H1 (cell line): Measurements from ENCODE around the gene RFC1. TPM values are rescaled to one million over a fixed set of nuclear protein-coding genes. Genes with fewer than 3 reads are reported as not detected.

ENCODE experiments used
- POLR2A ChIP-seq, 2 experiments: IDR thresholded peaks; 1 replicate in 1 of 2; 2 replicates in 1 of 2; pipeline ENCODE4 v1.6.1; 2011; ENCODE audit warnings: low read depth in 2 of 2, low read length in 2 of 2, mild to moderate bottlenecking in 2 of 2; ENCODE audit errors: control extremely low read depth in 1 of 2
- RFX5 ChIP-seq: IDR thresholded peaks from 2 replicates; pipeline ENCODE4 v1.6.1; 2011; ENCODE audit warnings: low read depth, low read length, improper control_type of control experiment, borderline replicate concordance
- SIRT6 ChIP-seq: IDR thresholded peaks from one replicate; pipeline ENCODE4 v1.7.1; 2012; ENCODE audit warnings: low read length, inconsistent platforms
- polyA plus RNA-seq, 7 experiments: library from polyadenylated mRNA; depleted of rRNA in 3 of 7; stranded (reverse) in 5 of 7; unstranded in 2 of 7; fragments of >200 nt in 5 of 7; fragments of 200-250 nt in 2 of 7; gene quantifications; 1 replicate in 5 of 7; 2 replicates in 1 of 7; 4 replicates in 1 of 7; pipeline versions ENCODE4 v1.2.1 to v1.2.3, GENCODE V29; 2011 to 2013; ENCODE audit warnings: missing spikeins in 2 of 7, mixed read lengths in 2 of 7
- total RNA-seq: library from RNA; stranded (reverse); fragmentation: NEBNext Ultra II Directional; extraction: Animal tissue kit (Norgen Biotek cat#: 25700); gene quantifications from 2 replicates; pipeline ENCODE4 v1.2.1, GENCODE V29; 2021
- TF ChIP-seq, protein P1 (sequence below): fragments of 300-600 bp; sonication (generic); IDR thresholded peaks from 2 replicates; pipeline ENCODE4 v1.7.1; 2012; ENCODE audit warnings: low read length, moderate library complexity, mild to moderate bottlenecking, inconsistent platforms; ENCODE audit not compliant: insufficient replicate concordance

Gene RFC1
- total and polyA plus RNA-seq, 2 of the 8 experiments (the other 6 are each of a cell fraction or from before 2014, with no cell fraction given): 16.0 to 83.8 TPM

DNA sequence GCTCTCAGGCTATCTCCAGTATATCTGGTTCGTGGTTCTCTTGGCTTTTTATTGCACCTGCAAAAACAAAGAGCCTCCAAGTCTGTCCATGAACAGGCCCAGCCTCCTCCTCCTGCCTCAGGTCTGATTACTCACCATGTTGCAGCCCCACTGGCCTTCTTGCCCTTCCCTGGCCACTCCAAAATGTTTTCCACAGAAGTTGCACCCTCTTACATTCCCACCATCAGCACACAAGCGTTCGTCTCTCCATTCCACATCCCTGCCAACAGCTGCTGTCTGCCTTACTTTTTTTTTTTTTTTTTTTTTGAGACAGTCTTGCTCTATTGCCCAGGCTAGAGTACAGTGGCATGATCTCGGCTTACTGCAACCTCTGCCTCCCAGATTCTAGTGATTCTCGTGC is 86.7 kb downstream of the RFC1 start (continued):
- TF ChIP-seq, protein P1, sequence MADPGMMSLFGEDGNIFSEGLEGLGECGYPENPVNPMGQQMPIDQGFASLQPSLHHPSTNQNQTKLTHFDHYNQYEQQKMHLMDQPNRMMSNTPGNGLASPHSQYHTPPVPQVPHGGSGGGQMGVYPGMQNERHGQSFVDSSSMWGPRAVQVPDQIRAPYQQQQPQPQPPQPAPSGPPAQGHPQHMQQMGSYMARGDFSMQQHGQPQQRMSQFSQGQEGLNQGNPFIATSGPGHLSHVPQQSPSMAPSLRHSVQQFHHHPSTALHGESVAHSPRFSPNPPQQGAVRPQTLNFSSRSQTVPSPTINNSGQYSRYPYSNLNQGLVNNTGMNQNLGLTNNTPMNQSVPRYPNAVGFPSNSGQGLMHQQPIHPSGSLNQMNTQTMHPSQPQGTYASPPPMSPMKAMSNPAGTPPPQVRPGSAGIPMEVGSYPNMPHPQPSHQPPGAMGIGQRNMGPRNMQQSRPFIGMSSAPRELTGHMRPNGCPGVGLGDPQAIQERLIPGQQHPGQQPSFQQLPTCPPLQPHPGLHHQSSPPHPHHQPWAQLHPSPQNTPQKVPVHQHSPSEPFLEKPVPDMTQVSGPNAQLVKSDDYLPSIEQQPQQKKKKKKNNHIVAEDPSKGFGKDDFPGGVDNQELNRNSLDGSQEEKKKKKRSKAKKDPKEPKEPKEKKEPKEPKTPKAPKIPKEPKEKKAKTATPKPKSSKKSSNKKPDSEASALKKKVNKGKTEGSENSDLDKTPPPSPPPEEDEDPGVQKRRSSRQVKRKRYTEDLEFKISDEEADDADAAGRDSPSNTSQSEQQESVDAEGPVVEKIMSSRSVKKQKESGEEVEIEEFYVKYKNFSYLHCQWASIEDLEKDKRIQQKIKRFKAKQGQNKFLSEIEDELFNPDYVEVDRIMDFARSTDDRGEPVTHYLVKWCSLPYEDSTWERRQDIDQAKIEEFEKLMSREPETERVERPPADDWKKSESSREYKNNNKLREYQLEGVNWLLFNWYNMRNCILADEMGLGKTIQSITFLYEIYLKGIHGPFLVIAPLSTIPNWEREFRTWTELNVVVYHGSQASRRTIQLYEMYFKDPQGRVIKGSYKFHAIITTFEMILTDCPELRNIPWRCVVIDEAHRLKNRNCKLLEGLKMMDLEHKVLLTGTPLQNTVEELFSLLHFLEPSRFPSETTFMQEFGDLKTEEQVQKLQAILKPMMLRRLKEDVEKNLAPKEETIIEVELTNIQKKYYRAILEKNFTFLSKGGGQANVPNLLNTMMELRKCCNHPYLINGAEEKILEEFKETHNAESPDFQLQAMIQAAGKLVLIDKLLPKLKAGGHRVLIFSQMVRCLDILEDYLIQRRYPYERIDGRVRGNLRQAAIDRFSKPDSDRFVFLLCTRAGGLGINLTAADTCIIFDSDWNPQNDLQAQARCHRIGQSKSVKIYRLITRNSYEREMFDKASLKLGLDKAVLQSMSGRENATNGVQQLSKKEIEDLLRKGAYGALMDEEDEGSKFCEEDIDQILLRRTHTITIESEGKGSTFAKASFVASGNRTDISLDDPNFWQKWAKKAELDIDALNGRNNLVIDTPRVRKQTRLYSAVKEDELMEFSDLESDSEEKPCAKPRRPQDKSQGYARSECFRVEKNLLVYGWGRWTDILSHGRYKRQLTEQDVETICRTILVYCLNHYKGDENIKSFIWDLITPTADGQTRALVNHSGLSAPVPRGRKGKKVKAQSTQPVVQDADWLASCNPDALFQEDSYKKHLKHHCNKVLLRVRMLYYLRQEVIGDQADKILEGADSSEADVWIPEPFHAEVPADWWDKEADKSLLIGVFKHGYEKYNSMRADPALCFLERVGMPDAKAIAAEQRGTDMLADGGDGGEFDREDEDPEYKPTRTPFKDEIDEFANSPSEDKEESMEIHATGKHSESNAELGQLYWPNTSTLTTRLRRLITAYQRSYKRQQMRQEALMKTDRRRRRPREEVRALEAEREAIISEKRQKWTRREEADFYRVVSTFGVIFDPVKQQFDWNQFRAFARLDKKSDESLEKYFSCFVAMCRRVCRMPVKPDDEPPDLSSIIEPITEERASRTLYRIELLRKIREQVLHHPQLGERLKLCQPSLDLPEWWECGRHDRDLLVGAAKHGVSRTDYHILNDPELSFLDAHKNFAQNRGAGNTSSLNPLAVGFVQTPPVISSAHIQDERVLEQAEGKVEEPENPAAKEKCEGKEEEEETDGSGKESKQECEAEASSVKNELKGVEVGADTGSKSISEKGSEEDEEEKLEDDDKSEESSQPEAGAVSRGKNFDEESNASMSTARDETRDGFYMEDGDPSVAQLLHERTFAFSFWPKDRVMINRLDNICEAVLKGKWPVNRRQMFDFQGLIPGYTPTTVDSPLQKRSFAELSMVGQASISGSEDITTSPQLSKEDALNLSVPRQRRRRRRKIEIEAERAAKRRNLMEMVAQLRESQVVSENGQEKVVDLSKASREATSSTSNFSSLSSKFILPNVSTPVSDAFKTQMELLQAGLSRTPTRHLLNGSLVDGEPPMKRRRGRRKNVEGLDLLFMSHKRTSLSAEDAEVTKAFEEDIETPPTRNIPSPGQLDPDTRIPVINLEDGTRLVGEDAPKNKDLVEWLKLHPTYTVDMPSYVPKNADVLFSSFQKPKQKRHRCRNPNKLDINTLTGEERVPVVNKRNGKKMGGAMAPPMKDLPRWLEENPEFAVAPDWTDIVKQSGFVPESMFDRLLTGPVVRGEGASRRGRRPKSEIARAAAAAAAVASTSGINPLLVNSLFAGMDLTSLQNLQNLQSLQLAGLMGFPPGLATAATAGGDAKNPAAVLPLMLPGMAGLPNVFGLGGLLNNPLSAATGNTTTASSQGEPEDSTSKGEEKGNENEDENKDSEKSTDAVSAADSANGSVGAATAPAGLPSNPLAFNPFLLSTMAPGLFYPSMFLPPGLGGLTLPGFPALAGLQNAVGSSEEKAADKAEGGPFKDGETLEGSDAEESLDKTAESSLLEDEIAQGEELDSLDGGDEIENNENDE: no peak
- TF ChIP-seq POLR2A (IDR thresholded peaks at IDR 0.05; ENCODE audit: control extremely low read depth in 1 of 2, low read depth in 2 of 2, low read length in 2 of 2) (no peak), SIRT6 (no peak), RFX5 (no peak)
